B cell (primary cell): ENCODE data around the gene LPCAT4. TPM values are rescaled to one million over a fixed set of nuclear protein-coding genes. Genes with fewer than 3 reads are reported as not detected.
A peak's percentile ranks its signal among the peaks of the same experiment; 100 is the strongest.
"Not testable (repeated sequence)": the region's sequence is repeated elsewhere in the genome, so short reads cannot be mapped to it uniquely, and the experiment has no call there.

ENCODE experiments used
- ATAC-seq: fragments of 200-7000 bp; cut with Tn5 transposase; one replicate; pipeline ENCODE4 v1.10.0; 2021; ENCODE audit warnings: low read depth, mild to moderate bottlenecking, moderate number of reproducible peaks, moderate library complexity
- CTCF ChIA-PET: fragments of 350-600 bp; sonication (Branson Sonifier 250); formaldehyde crosslinking; loops from one replicate; lab custom pipeline; 2021; ENCODE audit warnings: antibody characterized with exemption, inconsistent platforms; lab: Charles Lee
- POLR2A ChIA-PET: fragments of 350-600 bp; sonication (Branson Sonifier 250); formaldehyde crosslinking; loops from one replicate; lab custom pipeline; 2021; ENCODE audit warnings: antibody characterized with exemption; lab: Charles Lee
- DNase-seq: peaks from one replicate; pipeline ENCODE4 v3.0.0; 2013
- H2AFZ ChIP-seq: 2 replicates; pipeline ENCODE4 v1.6.1; 2012; ENCODE audit warnings: mild to moderate bottlenecking, low read depth, low read length; ENCODE audit not compliant: insufficient read depth, poor library complexity, severe bottlenecking
- H3K27ac ChIP-seq, 2 donors: 1 replicate in 1 of 2; 2 replicates in 1 of 2; pipeline ENCODE4 v1.5.1; 2012 to 2013; ENCODE audit warnings: low read length in 2 of 2, mild to moderate bottlenecking in 2 of 2, moderate library complexity in 1 of 2
- H3K27me3 ChIP-seq, 4 experiments: fragments of 200-600 bp in 1 of 4; sonication (generic) in 1 of 4; replicated peaks in 1 of 4; 1 replicate in 2 of 4; 2 replicates in 2 of 4; pipeline versions ENCODE4 v1.6.1 to v1.7.0; 2013 to 2016; ENCODE audit warnings: low read length in 3 of 4, mild to moderate bottlenecking in 2 of 4, mixed read lengths in 1 of 4, moderate library complexity in 1 of 4; ENCODE audit not compliant: insufficient read depth in 4 of 4, control insufficient read depth in 3 of 4; ENCODE audit errors: control extremely low read depth in 1 of 4
- H3K36me3 ChIP-seq, 2 experiments: replicated peaks in 1 of 2; 1 replicate in 1 of 2; 2 replicates in 1 of 2; pipeline versions ENCODE4 v1.6.1 to v1.7.1; 2013; ENCODE audit warnings: low read length in 1 of 2; ENCODE audit not compliant: insufficient read depth in 2 of 2, control insufficient read depth in 1 of 2; ENCODE audit errors: control extremely low read depth in 1 of 2, extremely low read depth in 1 of 2
- H3K4me1 ChIP-seq, 2 donors: fragments of 200-600 bp in 1 of 2; sonication (generic) in 1 of 2; 1 replicate in 1 of 2; 2 replicates in 1 of 2; pipeline versions ENCODE4 v1.5.1 to v1.6.1; 2013 to 2017; ENCODE audit warnings: low read length in 2 of 2; ENCODE audit not compliant: control insufficient read depth in 2 of 2, insufficient read depth in 2 of 2
- H3K4me2 ChIP-seq: replicated peaks from 2 replicates; pipeline ENCODE3; 2012; ENCODE audit warnings: mild to moderate bottlenecking, low read depth, low read length; ENCODE audit not compliant: poor library complexity, severe bottlenecking
- H3K4me3 ChIP-seq, 5 experiments: fragments of 200-600 bp in 1 of 5; sonication (generic) in 1 of 5; 1 replicate in 3 of 5; 2 replicates in 2 of 5; pipeline versions ENCODE4 v1.5.1 to v1.7.0; 2011 to 2016; ENCODE audit warnings: low read length in 4 of 5, mild to moderate bottlenecking in 4 of 5, low read depth in 2 of 5, control low read depth in 1 of 5, moderate library complexity in 1 of 5; ENCODE audit not compliant: insufficient read depth in 1 of 5; ENCODE audit errors: control extremely low read depth in 1 of 5, extremely low read depth in 1 of 5
- H3K79me2 ChIP-seq: fragments of 200-600 bp; sonication (generic); one replicate; pipeline ENCODE4 v1.6.0; 2016; ENCODE audit warnings: low read length; ENCODE audit not compliant: control insufficient read depth, insufficient read depth
- H3K9ac ChIP-seq: fragments of 200-600 bp; sonication (generic); 2 replicates; pipeline ENCODE4 v1.6.1; 2017; ENCODE audit warnings: mild to moderate bottlenecking, low read length, moderate library complexity
- H3K9me3 ChIP-seq, 3 donors: one replicate each; pipeline versions ENCODE4 v1.6.1 to v1.7.1; 2013; ENCODE audit warnings: low read length in 2 of 3; ENCODE audit not compliant: control insufficient read depth in 2 of 3, insufficient read depth in 1 of 3; ENCODE audit errors: control extremely low read depth in 1 of 3
- H4K20me1 ChIP-seq: 2 replicates; pipeline ENCODE4 v1.6.0; 2012; ENCODE audit warnings: mild to moderate bottlenecking, low read length; ENCODE audit not compliant: insufficient read depth, control insufficient read depth, poor library complexity, severe bottlenecking
- H3K27ac Mint-ChIP-seq: one replicate; pipeline ENCODE4 v1.8.0; 2021; ENCODE audit warnings: mixed read lengths
- H3K27me3 Mint-ChIP-seq: one replicate; pipeline ENCODE4 v1.8.0; 2021; ENCODE audit warnings: mixed read lengths
- H3K4me1 Mint-ChIP-seq: one replicate; pipeline ENCODE4 v1.8.0; 2021; ENCODE audit warnings: mixed read lengths
- H3K4me3 Mint-ChIP-seq: one replicate; pipeline ENCODE4 v1.8.0; 2021; ENCODE audit warnings: mixed read lengths
- H3K9me3 Mint-ChIP-seq: one replicate; pipeline ENCODE4 v1.8.0; 2022; ENCODE audit warnings: mixed read lengths; ENCODE audit not compliant: insufficient read depth
- EZH2 ChIP-seq: IDR thresholded peaks from 2 replicates; pipeline ENCODE4 v1.6.1; 2012; ENCODE audit warnings: borderline replicate concordance, low read depth, mild to moderate bottlenecking, moderate library complexity, low read length; ENCODE audit not compliant: insufficient read depth, poor library complexity, severe bottlenecking
- WGBS: methylation state at CpG from one replicate; pipeline ENCODE4 v1.1.5; 2013; ENCODE audit warnings: missing lambda C conversion rate; ENCODE audit not compliant: insufficient coverage; 5-methylcytosine and 5-hydroxymethylcytosine counted together
- intact Hi-C: fragments of 100-400 bp; cut with micrococcal nuclease; formaldehyde crosslinking; loops from one replicate; pipeline ENCODE4 v1.10.0; 2022
- polyA minus RNA-seq: library from RNA; depleted of rRNA, polyadenylated mRNA; stranded (reverse); fragments of >200 nt; gene quantifications from 2 replicates; pipeline ENCODE4 v1.2.3, GENCODE V29; 2012
- polyA plus RNA-seq: library from polyadenylated mRNA; depleted of rRNA; stranded (reverse); fragments of >200 nt; gene quantifications from 2 replicates; pipeline ENCODE4 v1.2.3, GENCODE V29; 2012
- total RNA-seq, 2 donors: library from RNA; stranded (reverse); fragments of 120-200 nt in 1 of 2; gene quantifications; 1 replicate in 1 of 2; 2 replicates in 1 of 2; pipeline versions ENCODE4 v1.2.3 to v1.2.4, GENCODE V29; 2013 to 2022
- TF ChIP-seq, protein P1 (sequence below): fragments of 200-600 bp; IDR thresholded peaks from one replicate; pipeline ENCODE4 v1.8.0; 2022; ENCODE audit warnings: antibody characterized with exemption, mild to moderate bottlenecking

Gene LPCAT4
- total RNA-seq (64.2 and 68.1 TPM in 2 replicates), polyA plus RNA-seq (76.3 and 76.4 TPM in 2 replicates), polyA minus RNA-seq (8.6 and 14.8 TPM in 2 replicates)
- total RNA-seq (2013): 13.3 TPM

DNA sequence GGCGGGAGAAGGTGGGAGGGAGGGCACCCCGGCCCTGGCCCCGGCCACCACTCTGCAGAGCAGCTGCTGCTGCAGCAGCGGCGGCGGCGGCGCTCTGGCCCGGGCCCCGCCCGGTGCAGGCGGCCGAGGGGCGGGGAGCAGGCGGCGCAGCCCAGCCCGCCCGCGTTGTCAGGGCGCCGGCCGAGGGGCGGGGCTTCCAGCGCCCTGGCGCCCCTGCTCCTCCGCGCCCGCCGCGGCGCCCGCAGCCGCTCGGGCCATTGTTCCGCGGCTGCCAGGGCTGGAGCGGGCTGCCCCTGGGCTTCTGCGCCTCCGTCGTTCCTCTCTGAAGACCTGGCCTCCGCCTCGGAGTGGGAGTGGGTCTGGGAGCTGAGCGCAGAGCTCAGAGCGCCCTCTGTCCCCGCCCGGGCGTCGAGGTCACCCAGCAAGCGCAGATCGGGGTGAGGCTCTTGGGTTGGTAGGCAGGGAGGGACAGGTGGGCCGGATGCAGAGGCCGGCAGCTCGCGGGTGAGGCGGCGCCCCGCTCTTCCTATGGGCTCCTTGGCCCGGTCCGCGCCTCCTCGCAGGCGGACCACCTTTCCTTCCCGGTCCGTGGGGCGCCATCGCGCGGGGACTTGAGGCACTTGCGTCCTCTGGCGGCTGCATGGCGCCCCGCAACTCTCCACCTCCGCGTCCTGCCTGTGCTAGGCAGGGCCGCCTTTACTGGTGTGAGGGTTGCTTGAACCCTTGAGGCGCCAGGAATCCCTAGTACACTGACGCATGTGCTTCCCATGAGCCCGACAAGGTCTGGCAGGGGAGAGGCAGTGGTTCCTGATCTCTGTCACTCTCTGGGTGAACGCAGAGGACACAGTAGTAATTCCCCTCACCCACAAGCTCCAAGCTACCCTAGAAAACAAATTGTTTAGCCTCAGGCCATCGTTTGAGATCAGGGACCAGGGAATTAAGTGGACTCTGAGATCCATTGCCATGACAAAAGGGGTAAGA lies at the start of gene LPCAT4:
Gene LPCAT4, minus strand, starts transcription at position 96 of the 981 bp plus-strand sequence. CDS start 96 bp downstream, outside the sequence.
- DNase-seq (peak; percentile 94), ATAC-seq (peak; percentile 84)
- TF ChIP-seq, protein P1, sequence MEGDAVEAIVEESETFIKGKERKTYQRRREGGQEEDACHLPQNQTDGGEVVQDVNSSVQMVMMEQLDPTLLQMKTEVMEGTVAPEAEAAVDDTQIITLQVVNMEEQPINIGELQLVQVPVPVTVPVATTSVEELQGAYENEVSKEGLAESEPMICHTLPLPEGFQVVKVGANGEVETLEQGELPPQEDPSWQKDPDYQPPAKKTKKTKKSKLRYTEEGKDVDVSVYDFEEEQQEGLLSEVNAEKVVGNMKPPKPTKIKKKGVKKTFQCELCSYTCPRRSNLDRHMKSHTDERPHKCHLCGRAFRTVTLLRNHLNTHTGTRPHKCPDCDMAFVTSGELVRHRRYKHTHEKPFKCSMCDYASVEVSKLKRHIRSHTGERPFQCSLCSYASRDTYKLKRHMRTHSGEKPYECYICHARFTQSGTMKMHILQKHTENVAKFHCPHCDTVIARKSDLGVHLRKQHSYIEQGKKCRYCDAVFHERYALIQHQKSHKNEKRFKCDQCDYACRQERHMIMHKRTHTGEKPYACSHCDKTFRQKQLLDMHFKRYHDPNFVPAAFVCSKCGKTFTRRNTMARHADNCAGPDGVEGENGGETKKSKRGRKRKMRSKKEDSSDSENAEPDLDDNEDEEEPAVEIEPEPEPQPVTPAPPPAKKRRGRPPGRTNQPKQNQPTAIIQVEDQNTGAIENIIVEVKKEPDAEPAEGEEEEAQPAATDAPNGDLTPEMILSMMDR: peak; percentile 94
- no peak for TF ChIP-seq EZH2
- Mint-ChIP-seq H3K4me1 (peaks cover 40% of the 10 kb centered on the region), H3K4me3 (peak within 1 kb of the TSS; percentile 96), H3K9me3 (peaks cover 5% of the 10 kb centered on the region), H3K27me3 (no peaks in the 10 kb centered on the region), H3K27ac (peak within 1 kb of the TSS; percentile 97)
- Histone ChIP-seq H3K9me3 (no peaks in the 10 kb centered on the region), H3K27me3 (no peaks in the 10 kb centered on the region), H3K9ac (peak within 1 kb of the TSS; percentile 86), H3K4me3 (peak within 1 kb of the TSS; percentile 38 to 90 (median 66)), H2AFZ (peak within 1 kb of the TSS; percentile 95), H3K79me2 (peaks cover 18% of the 10 kb centered on the region), H3K27ac (peak within 1 kb of the TSS; percentile 70 to 88), H3K4me1 (peaks cover 18 to 28% of the 10 kb centered on the region in 2 donors), H4K20me1 (peaks cover 15% of the 10 kb centered on the region), H3K36me3 (no peaks in the 10 kb centered on the region), H3K4me2 (peak within 1 kb of the TSS; percentile 93)
- ChIA-PET POLR2A (interaction anchor here (0.6 to 2.8 kb wide), 11 partner anchors 24 to 602 kb away, joined by 3 to 23 read pairs (median 4); partner anchors contain the start of genes AQR, GOLGA8B, NOP10 and NUTM1), CTCF (interaction anchor here (0.7 to 5.0 kb wide), 38 partner anchors 7 to 306 kb away, joined by 3 to 129 read pairs (median 6); partner anchors contain the start of genes EMC4, GOLGA8B, KATNBL1 and NOP10)
- under 1% methylated on average over 79 of the region's 80 CpGs for WGBS
- intact Hi-C loops: loop anchor here (1.0 to 5.0 kb wide), 8 partner anchors 24 to 620 kb away; partner anchors contain the start of genes AVEN, EMC4, NOP10 and NUTM1

DNA sequence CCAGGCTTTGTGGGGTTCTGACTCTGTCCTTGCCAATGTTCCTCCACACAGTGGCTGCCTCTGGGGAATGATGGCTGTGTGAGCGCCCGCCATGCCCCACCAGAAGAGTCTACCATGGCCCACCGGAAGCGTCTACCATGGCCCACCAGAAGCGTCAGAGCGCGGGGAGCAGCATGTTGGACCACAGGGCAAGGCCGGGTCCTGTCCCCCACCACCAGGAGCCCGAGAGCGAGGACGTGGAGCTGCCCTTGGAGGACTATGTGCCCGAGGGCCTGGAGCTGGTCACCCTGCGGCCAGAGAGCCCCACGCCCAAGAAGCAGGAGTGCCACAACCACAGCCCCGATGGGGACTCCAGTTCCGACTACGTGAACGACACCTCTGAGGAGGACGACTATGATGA lies 42.5 kb upstream of the LPCAT4 start:
- H3K79me2 ChIP-seq, DNase-seq, H3K4me3 Mint-ChIP-seq, H3K4me2 ChIP-seq, POLR2A ChIA-PET, H2AFZ ChIP-seq, H4K20me1 ChIP-seq, H3K27ac Mint-ChIP-seq, H3K9ac ChIP-seq, H3K27me3 ChIP-seq, CTCF ChIA-PET, ATAC-seq, intact Hi-C loops, H3K27me3 Mint-ChIP-seq, H3K4me1 Mint-ChIP-seq, H3K9me3 ChIP-seq, H3K4me3 ChIP-seq, H3K36me3 ChIP-seq, H3K4me1 ChIP-seq, H3K9me3 Mint-ChIP-seq, H3K27ac ChIP-seq: not testable (repeated sequence)
- no CpG with 5 or more reads among the region's 19 CpGs for WGBS

- ATAC-seq, H3K27me3 Mint-ChIP-seq, H3K4me2 ChIP-seq, H3K36me3 ChIP-seq, H3K27me3 ChIP-seq, POLR2A ChIA-PET, H3K9ac ChIP-seq, H3K79me2 ChIP-seq, H3K4me3 Mint-ChIP-seq, H2AFZ ChIP-seq, H3K9me3 Mint-ChIP-seq, intact Hi-C loops, H3K9me3 ChIP-seq, H3K4me3 ChIP-seq, H3K27ac Mint-ChIP-seq, DNase-seq, H3K4me1 Mint-ChIP-seq, H4K20me1 ChIP-seq, H3K27ac ChIP-seq, H3K4me1 ChIP-seq, CTCF ChIA-PET: not testable (repeated sequence)
- WGBS: no CpG with 5 or more reads among the region's 10 CpGs
These were observed 42.0 kb upstream of the LPCAT4 start for GRCh38 chr15:34408973-34409372.
